GM19324 (cell line): ENCODE data around the gene GPI.
"Not testable (repeated sequence)": the region's sequence is repeated elsewhere in the genome, so short reads cannot be mapped to it uniquely, and the experiment has no call there.

Experiments
- ATAC-seq: cut with Tn5 transposase; IDR thresholded peaks from one replicate; pipeline ENCODE4 v1.9.1; 2021; ENCODE audit warnings: mild to moderate bottlenecking, moderate library complexity; ENCODE audit not compliant: unreplicated experiment, low FRiP score

The GPI gene

DNA sequence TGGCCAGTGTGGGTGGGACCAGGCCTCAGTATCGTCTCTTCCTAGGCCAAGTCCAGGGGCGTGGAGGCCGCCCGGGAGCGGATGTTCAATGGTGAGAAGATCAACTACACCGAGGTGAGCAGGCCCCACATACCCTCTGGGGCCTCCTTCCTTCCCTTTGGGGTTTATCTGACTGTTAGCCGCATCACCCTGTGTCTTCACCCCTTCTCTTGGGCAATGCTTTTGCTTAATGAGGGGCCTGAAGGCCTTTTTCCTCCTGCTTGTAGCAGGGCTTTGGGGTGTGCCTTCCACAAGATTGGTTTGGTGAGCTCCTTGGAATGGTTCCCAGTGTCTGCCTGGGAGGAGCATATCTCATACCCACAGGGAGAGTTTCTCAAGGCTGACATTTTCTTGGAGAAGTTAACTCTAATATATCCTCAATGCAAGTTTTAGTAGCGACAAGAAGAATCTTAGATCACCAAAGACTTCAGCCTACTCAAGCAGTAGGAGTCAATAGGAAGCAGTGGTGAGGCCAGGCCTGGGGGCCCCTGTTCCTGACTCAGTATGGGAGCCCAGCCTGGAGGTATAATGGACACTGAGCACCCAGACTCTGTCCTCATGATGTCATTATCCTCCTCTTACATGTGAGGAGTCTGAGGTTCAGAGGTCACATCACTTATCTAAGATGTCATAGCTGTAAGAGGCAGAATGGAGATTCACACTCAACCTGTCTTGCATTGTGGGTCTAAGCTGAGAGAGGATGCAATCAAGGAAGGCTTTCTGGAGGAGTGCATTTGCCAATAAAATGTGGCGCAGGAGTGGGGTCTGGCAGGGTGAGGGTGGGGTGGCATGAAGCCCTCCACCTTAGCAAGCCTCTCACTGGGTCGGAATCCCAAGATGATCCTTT is 2.0 kb downstream of the GPI start:
- ATAC-seq = no peak

- ATAC-seq = no peak
Measured at GRCh38 chr19:34367624-34367957, 2.6 kb downstream of the GPI start.

DNA sequence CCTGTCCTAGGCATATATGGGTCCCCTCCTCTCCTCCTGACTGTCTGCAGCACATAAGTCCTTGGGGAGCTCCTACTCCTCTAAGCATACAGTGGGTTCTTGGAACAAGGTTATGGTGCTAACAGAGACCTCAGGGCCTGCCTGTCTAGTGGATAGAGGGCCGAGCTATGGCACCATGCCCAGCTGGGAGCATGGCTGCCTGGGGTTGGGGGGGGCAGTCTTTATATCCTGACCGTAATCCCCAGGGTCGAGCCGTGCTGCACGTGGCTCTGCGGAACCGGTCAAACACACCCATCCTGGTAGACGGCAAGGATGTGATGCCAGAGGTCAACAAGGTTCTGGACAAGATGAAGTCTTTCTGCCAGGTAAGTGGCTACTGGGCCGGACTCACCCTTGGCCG is 3.3 kb downstream of the GPI start:
- ATAC-seq = no peak

- ATAC-seq = not testable (repeated sequence)
Measured at GRCh38 chr19:34369166-34369565, 4.2 kb downstream of the GPI start.

GRCh38 chr19:34370117-34370516 is 5.1 kb downstream of the GPI start:
- ATAC-seq = no peak

DNA sequence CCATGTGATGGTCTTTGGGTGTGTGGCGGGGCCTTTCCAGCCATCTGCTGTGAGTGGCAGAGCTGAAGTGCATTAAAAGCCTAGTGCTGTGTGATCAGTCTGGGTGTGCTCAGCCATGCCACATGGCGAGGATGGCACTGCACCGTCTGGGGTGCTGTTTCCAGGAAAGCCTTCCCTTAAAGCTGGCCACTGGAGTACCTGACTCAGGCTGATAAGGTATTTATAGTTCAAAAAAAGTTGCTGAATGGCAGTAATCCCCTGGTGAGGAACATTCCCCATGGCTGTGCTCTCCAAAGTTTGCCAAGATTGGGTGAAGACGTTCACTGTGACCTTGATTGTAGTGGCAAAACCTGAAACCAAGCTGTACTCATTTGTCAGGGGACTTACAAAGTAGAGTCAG is 6.0 kb downstream of the GPI start:
- ATAC-seq = no peak

DNA sequence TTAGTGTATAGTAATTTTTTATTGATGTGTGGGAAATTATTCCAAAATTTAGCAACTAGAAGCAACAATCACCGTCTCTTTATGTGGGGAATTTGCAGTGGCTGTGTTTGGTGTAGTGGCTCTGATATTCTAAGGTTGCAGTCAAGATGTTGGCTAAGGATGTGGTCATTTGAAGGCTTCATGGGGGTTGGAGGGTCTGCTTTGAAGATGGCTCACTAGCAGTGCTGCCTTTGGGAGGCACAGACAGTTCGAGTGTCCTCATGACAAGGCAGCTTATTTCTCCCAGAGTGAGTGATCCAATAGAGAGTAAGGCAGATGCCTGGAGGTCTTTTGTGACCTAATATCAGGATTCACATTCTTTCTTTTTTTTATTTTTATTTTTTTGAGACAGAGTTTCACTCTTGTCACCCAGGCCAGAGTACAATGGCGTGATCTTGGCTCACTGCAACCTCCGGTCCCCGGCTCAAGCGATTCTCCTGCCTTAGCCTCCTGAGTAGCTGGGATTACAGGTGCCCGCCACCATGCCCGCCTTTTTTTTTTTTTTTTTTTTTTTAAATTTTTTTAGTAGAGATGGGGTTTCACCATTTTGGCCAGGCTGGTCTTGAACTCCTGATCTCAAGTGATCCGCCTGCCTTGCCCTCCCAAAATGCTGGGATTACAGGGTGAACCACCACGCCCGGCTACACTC is 8.7 kb downstream of the GPI start:
- no peak for ATAC-seq

GRCh38 chr19:34375598-34375997 is 10.6 kb downstream of the GPI start:
- no peak for ATAC-seq

- no peak for ATAC-seq
Measured at GRCh38 chr19:34380639-34381241, 15.7 kb downstream of the GPI start.

DNA sequence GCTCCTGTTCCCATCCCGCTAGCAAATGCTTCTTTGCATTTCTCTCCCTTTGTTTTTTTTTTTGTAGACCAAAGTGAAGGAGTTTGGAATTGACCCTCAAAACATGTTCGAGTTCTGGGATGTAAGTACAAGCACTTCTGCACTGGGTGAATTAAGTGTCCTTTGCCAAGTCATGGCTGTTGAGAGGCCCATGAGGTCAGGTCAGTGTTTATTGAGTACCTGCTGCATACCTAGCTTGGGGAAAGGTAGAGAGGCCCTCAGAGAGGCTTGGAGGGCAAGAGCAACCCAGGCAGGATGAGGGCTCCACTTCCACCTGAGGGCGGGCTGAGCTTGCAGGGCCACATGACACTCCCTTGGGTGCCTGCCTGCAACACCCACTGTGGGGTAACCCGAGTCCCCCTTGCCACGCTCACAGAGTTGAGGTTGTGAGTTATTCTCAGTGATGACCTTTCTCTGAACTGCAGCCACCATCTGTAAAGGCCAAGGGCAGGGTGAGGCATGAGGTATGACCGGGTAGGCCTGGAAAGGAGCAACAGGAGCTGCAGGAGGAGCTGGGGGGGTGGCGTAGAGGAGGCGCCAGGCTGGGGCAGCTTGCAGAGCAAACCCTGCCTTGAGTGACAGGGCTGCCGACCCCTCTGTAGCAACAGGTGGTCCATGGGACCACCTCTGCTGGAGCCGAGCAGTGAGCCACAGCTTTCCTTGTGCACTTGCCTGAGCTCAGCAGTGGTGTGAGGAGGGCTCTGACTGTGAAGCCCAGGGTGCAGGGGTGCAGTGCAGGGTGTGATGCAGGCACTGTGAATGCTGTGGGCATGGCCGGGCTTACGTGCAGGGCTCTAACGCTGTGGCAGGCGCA is 16.6 kb downstream of the GPI start:
- ATAC-seq = no peak

GRCh38 chr19:34382471-34382870 is 17.5 kb downstream of the GPI start:
- no peak for ATAC-seq

DNA sequence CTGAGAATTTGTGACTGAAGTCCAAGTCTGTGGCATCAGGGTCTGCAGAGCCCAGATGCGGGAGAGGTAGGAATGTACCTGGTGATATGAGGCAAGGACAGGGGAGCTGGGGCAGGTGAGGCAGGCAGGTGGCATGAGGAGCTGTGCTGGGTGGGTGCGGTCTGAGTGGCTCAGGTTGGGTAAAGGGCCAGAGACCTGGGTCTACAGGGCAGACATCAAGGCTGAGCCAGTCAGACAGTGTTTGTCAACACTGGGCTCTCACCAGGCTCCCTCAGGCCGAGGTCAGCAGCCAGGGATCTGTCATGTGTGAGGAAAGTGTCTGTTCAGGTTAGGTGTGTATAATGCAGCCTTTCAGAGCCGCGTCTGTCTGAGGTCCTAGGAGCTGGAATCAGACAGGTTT is 18.6 kb downstream of the GPI start:
- no peak for ATAC-seq

DNA sequence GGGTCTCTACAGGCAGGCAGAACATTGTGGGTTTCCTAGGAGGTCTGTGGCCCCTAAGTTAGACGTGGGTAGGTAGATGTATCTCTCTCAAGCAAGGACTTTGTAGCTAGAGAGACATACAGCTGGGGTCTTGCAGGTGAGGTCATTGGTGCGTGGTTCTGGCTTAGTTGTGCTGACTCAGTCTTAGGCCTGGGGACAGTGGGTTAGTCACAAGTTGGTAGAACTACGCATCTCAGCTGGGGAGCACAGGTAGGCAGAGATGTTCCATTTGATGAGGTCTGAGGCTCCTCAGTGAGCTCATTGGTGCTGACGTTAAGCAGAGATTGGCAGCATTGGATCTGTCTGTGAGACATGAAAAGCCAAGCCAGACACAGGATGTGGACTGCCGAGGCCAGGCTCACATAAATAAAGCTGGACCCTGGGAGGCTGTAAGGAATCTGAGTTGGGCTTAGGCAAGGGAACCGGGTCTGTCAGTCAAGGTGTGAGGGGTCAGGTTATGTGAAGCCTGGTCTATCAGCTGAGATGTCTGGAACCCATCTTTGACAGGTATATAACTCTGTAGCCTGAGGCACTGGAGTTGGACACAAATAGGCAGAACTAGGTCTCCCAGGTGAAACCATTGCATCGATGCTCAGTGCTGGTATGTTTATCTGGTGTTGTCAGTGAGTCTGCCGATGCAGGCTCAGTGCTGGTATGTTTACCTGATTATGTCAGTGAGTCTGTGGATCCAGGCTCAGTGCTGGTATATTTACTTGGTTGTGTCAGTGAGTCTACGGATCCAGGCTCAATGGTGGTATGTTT is 21.8 kb downstream of the GPI start:
- no peak for ATAC-seq

DNA sequence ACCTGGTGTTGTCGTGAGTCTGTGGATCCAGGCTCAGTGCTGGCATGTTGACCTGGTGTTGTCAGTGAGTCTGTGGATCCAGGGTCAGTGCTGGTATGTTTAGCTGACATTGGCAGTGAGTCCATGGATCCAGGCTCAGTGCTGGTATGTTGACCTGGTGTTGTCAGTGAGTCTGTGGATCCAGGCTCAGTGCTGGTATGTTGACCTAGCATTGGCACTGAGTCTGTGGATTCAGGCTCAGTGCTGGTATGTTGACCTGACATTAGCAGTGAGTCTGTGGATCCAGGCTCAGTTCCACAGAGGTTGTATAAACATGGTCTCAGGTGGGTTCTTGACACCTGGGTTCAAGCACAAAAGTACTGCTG is 22.4 kb downstream of the GPI start:
- ATAC-seq = no peak

GRCh38 chr19:34388745-34389144 is 23.7 kb downstream of the GPI start:
- not testable (repeated sequence) for ATAC-seq

DNA sequence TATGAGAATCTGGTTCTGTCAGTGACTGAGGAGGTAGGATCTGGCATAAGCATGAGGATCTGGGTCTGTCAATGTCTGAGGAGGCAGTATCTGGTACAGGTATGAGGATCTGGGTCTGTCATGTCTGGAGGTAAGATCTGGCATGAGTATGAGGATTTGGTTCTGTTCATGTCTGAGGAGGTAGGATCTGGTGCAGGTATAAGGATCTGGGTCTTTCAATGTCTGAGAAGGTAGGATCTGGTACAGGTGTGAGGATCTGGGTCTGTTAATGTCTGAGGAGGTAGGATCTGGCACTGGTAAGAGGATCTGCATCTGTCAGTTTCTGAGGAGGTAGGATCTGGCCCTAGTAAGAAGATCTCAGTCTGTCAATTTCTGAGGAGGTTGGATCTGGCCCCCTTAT is 26.8 kb downstream of the GPI start:
- no peak for ATAC-seq

- no peak for ATAC-seq
Measured at GRCh38 chr19:34393031-34393430, 28.0 kb downstream of the GPI start.

DNA sequence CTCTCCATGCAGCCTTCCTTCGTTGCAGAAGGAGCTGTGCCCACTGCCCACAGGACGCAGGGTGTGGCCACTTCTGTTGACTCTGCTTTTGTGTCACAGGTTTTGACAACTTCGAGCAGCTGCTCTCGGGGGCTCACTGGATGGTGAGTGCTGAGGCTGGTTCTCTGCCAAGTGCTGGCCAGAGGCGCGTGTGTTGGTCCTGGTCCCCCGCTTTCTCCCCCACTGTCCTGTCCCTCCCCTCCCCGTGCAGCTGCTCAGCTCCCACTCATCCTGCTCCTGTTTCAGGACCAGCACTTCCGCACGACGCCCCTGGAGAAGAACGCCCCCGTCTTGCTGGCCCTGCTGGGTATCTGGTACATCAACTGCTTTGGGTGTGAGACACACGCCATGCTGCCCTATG is 28.6 kb downstream of the GPI start:
- ATAC-seq = no peak

- ATAC-seq = no peak
Measured at GRCh38 chr19:34397853-34398252, 32.9 kb downstream of the GPI start.

DNA sequence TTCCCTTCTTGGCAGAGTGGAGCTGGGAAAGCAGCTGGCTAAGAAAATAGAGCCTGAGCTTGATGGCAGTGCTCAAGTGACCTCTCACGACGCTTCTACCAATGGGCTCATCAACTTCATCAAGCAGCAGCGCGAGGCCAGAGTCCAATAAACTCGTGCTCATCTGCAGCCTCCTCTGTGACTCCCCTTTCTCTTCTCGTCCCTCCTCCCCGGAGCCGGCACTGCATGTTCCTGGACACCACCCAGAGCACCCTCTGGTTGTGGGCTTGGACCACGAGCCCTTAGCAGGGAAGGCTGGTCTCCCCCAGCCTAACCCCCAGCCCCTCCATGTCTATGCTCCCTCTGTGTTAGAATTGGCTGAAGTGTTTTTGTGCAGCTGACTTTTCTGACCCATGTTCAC is 34.9 kb downstream of the GPI start:
- no peak for ATAC-seq
